ENCODE data around the gene ADGRV1. TPM values are rescaled to one million over a fixed set of nuclear protein-coding genes. Genes with fewer than 3 reads are reported as not detected.

The ADGRV1 gene
- polyA plus RNA-seq, 2 donors: 0.82 to 1.6 TPM

GRCh38 chr5:90529939-90530677 is 28.5 kb upstream of the ADGRV1 start:
- peak overlapping the region; percentile 83 to 88 for H3K4me3 ChIP-seq (ENCODE audit: low read depth in 1 of 2, low read length in 2 of 2)
- no peaks in the 10 kb centered on the region for H3K36me3 ChIP-seq (ENCODE audit: control insufficient read depth in 2 of 2, insufficient read depth in 2 of 2, low read length in 1 of 2)
- peak overlapping the region; percentile 88 to 91 for H3K27ac ChIP-seq (ENCODE audit: low read depth in 2 of 2, low read length in 1 of 2)
- H3K9me3 ChIP-seq (ENCODE audit: control insufficient read depth in 2 of 2, insufficient read depth in 1 of 2, low read depth in 1 of 2, low read length in 1 of 2): no peaks in the 10 kb centered on the region
- no peaks in the 10 kb centered on the region for H3K4me1 ChIP-seq (ENCODE audit: control insufficient read depth in 2 of 2, insufficient read depth in 2 of 2, low read length in 1 of 2)
- peaks cover 0 to 4% of the 10 kb centered on the region in 2 donors for H3K27me3 ChIP-seq (ENCODE audit: control insufficient read depth in 1 of 2, insufficient read depth in 2 of 2, low read length in 2 of 2)
- 5 to 7% methylated on average over 13 of the region's 13 CpGs for WGBS, 2 donors

GRCh38 chr5:90530736-90531487 is 27.7 kb upstream of the ADGRV1 start:
- Histone ChIP-seq H3K27me3 (ENCODE audit: control insufficient read depth in 1 of 2, insufficient read depth in 2 of 2, low read length in 2 of 2) (peaks cover 0 to 4% of the 10 kb centered on the region in 2 donors), H3K36me3 (ENCODE audit: control insufficient read depth in 2 of 2, insufficient read depth in 2 of 2, low read length in 1 of 2) (no peaks in the 10 kb centered on the region), H3K4me3 (ENCODE audit: low read depth in 1 of 2, low read length in 2 of 2) (no peak overlapping the region), H3K27ac (ENCODE audit: low read depth in 2 of 2, low read length in 1 of 2) (no peak overlapping the region), H3K4me1 (ENCODE audit: control insufficient read depth in 2 of 2, insufficient read depth in 2 of 2, low read length in 1 of 2) (no peaks in the 10 kb centered on the region), H3K9me3 (ENCODE audit: control insufficient read depth in 2 of 2, insufficient read depth in 1 of 2, low read depth in 1 of 2, low read length in 1 of 2) (no peaks in the 10 kb centered on the region)
- 39 to 47% methylated on average over 9 of the region's 9 CpGs for WGBS, 2 donors

GRCh38 chr5:90533794-90534193 is 24.8 kb upstream of the ADGRV1 start:
- Histone ChIP-seq H3K27ac (ENCODE audit: low read depth in 2 of 2, low read length in 1 of 2) (no peak overlapping the region), H3K4me3 (ENCODE audit: low read depth in 1 of 2, low read length in 2 of 2) (no peak overlapping the region), H3K36me3 (ENCODE audit: control insufficient read depth in 2 of 2, insufficient read depth in 2 of 2, low read length in 1 of 2) (no peaks in the 10 kb centered on the region), H3K4me1 (ENCODE audit: control insufficient read depth in 2 of 2, insufficient read depth in 2 of 2, low read length in 1 of 2) (no peaks in the 10 kb centered on the region), H3K9me3 (ENCODE audit: control insufficient read depth in 2 of 2, insufficient read depth in 1 of 2, low read depth in 1 of 2, low read length in 1 of 2) (no peaks in the 10 kb centered on the region), H3K27me3 (ENCODE audit: control insufficient read depth in 1 of 2, insufficient read depth in 2 of 2, low read length in 2 of 2) (peaks cover 0 to 4% of the 10 kb centered on the region in 2 donors)
- WGBS, 2 donors: 75 to 80% methylated on average over 3 of the region's 3 CpGs

- no peaks in the 10 kb centered on the region for H3K36me3 ChIP-seq (ENCODE audit: control insufficient read depth in 2 of 2, insufficient read depth in 2 of 2, low read length in 1 of 2)
- no peaks in the 10 kb centered on the region for H3K4me1 ChIP-seq (ENCODE audit: control insufficient read depth in 2 of 2, insufficient read depth in 2 of 2, low read length in 1 of 2)
- no peak overlapping the region for H3K27ac ChIP-seq (ENCODE audit: low read depth in 2 of 2, low read length in 1 of 2)
- peaks cover 0 to 4% of the 10 kb centered on the region in 2 donors for H3K27me3 ChIP-seq (ENCODE audit: control insufficient read depth in 1 of 2, insufficient read depth in 2 of 2, low read length in 2 of 2)
- H3K4me3 ChIP-seq (ENCODE audit: low read depth in 1 of 2, low read length in 2 of 2): no peak overlapping the region
- H3K9me3 ChIP-seq (ENCODE audit: control insufficient read depth in 2 of 2, insufficient read depth in 1 of 2, low read depth in 1 of 2, low read length in 1 of 2): no peaks in the 10 kb centered on the region
- 72 to 81% methylated on average over 3 of the region's 3 CpGs for WGBS, 2 donors
Measured at GRCh38 chr5:90534922-90535321, 23.7 kb upstream of the ADGRV1 start.

GRCh38 chr5:90542827-90543519 is 15.6 kb upstream of the ADGRV1 start:
- no peak overlapping the region for H3K27ac ChIP-seq (ENCODE audit: low read depth in 2 of 2, low read length in 1 of 2)
- H3K27me3 ChIP-seq (ENCODE audit: control insufficient read depth in 1 of 2, insufficient read depth in 2 of 2, low read length in 2 of 2): peaks cover 0 to 3% of the 10 kb centered on the region in 2 donors
- no peaks in the 10 kb centered on the region for H3K9me3 ChIP-seq (ENCODE audit: control insufficient read depth in 2 of 2, insufficient read depth in 1 of 2, low read depth in 1 of 2, low read length in 1 of 2)
- 59 to 75% methylated on average over 4 of the region's 4 CpGs for WGBS, 2 donors
- no peaks in the 10 kb centered on the region for H3K36me3 ChIP-seq (ENCODE audit: control insufficient read depth in 2 of 2, insufficient read depth in 2 of 2, low read length in 1 of 2)
- H3K4me3 ChIP-seq (ENCODE audit: low read depth in 1 of 2, low read length in 2 of 2): no peak overlapping the region
- no peaks in the 10 kb centered on the region for H3K4me1 ChIP-seq (ENCODE audit: control insufficient read depth in 2 of 2, insufficient read depth in 2 of 2, low read length in 1 of 2)

GRCh38 chr5:90545511-90545910 is 13.1 kb upstream of the ADGRV1 start:
- Histone ChIP-seq H3K4me1 (ENCODE audit: control insufficient read depth in 2 of 2, insufficient read depth in 2 of 2, low read length in 1 of 2) (no peaks in the 10 kb centered on the region), H3K9me3 (ENCODE audit: control insufficient read depth in 2 of 2, insufficient read depth in 1 of 2, low read depth in 1 of 2, low read length in 1 of 2) (no peaks in the 10 kb centered on the region), H3K27me3 (ENCODE audit: control insufficient read depth in 1 of 2, insufficient read depth in 2 of 2, low read length in 2 of 2) (peaks cover 0 to 3% of the 10 kb centered on the region in 2 donors), H3K4me3 (ENCODE audit: low read depth in 1 of 2, low read length in 2 of 2) (no peak overlapping the region), H3K27ac (ENCODE audit: low read depth in 2 of 2, low read length in 1 of 2) (no peak overlapping the region), H3K36me3 (ENCODE audit: control insufficient read depth in 2 of 2, insufficient read depth in 2 of 2, low read length in 1 of 2) (no peaks in the 10 kb centered on the region)
- WGBS, 2 donors: 74 to 77% methylated on average over 2 of the region's 2 CpGs

GRCh38 chr5:90546216-90546837 is 12.3 kb upstream of the ADGRV1 start:
- no peaks in the 10 kb centered on the region for H3K9me3 ChIP-seq (ENCODE audit: control insufficient read depth in 2 of 2, insufficient read depth in 1 of 2, low read depth in 1 of 2, low read length in 1 of 2)
- WGBS, 2 donors: 75 to 82% methylated on average over 4 of the region's 4 CpGs
- H3K4me3 ChIP-seq (ENCODE audit: low read depth in 1 of 2, low read length in 2 of 2): no peak overlapping the region
- no peak overlapping the region for H3K27ac ChIP-seq (ENCODE audit: low read depth in 2 of 2, low read length in 1 of 2)
- H3K36me3 ChIP-seq (ENCODE audit: control insufficient read depth in 2 of 2, insufficient read depth in 2 of 2, low read length in 1 of 2): no peaks in the 10 kb centered on the region
- no peaks in the 10 kb centered on the region for H3K4me1 ChIP-seq (ENCODE audit: control insufficient read depth in 2 of 2, insufficient read depth in 2 of 2, low read length in 1 of 2)
- H3K27me3 ChIP-seq (ENCODE audit: control insufficient read depth in 1 of 2, insufficient read depth in 2 of 2, low read length in 2 of 2): peaks cover 3% of the 10 kb centered on the region in 2 donors

GRCh38 chr5:90547072-90547536 is 11.5 kb upstream of the ADGRV1 start:
- no peaks in the 10 kb centered on the region for H3K4me1 ChIP-seq (ENCODE audit: control insufficient read depth in 2 of 2, insufficient read depth in 2 of 2, low read length in 1 of 2)
- 46 to 66% methylated on average over 1 of the region's 1 CpG for WGBS, 2 donors
- H3K36me3 ChIP-seq (ENCODE audit: control insufficient read depth in 2 of 2, insufficient read depth in 2 of 2, low read length in 1 of 2): no peaks in the 10 kb centered on the region
- no peak overlapping the region for H3K4me3 ChIP-seq (ENCODE audit: low read depth in 1 of 2, low read length in 2 of 2)
- peaks cover 3% of the 10 kb centered on the region in 2 donors for H3K27me3 ChIP-seq (ENCODE audit: control insufficient read depth in 1 of 2, insufficient read depth in 2 of 2, low read length in 2 of 2)
- no peaks in the 10 kb centered on the region for H3K9me3 ChIP-seq (ENCODE audit: control insufficient read depth in 2 of 2, insufficient read depth in 1 of 2, low read depth in 1 of 2, low read length in 1 of 2)
- H3K27ac ChIP-seq (ENCODE audit: low read depth in 2 of 2, low read length in 1 of 2): no peak overlapping the region

- Histone ChIP-seq H3K9me3 (ENCODE audit: control insufficient read depth in 2 of 2, insufficient read depth in 1 of 2, low read depth in 1 of 2, low read length in 1 of 2) (no peaks in the 10 kb centered on the region), H3K4me3 (ENCODE audit: low read depth in 1 of 2, low read length in 2 of 2) (no peak overlapping the region), H3K4me1 (ENCODE audit: control insufficient read depth in 2 of 2, insufficient read depth in 2 of 2, low read length in 1 of 2) (no peaks in the 10 kb centered on the region), H3K27ac (ENCODE audit: low read depth in 2 of 2, low read length in 1 of 2) (no peak overlapping the region), H3K36me3 (ENCODE audit: control insufficient read depth in 2 of 2, insufficient read depth in 2 of 2, low read length in 1 of 2) (no peaks in the 10 kb centered on the region), H3K27me3 (ENCODE audit: control insufficient read depth in 1 of 2, insufficient read depth in 2 of 2, low read length in 2 of 2) (peaks cover 3% of the 10 kb centered on the region in 2 donors)
- WGBS, 2 donors: 20 to 22% methylated on average over 5 of the region's 5 CpGs
Measured at GRCh38 chr5:90548069-90548593, 10.5 kb upstream of the ADGRV1 start.

Measured in esophagus (tissue), 2 donors.